IPS DF 6.9 (cell line): ENCODE results near the gene MAPK10.
"Not testable (repeated sequence)": the region's sequence is repeated elsewhere in the genome, so short reads cannot be mapped to it uniquely, and the experiment has no call there.

Experiments used
- DNase-seq: peaks from one replicate; pipeline ENCODE4 v3.0.0-alpha.2; 2013; ENCODE audit warnings: low read depth, low spot score
- H3K27ac ChIP-seq: one replicate; pipeline ENCODE4 v1.5.1; 2013; ENCODE audit warnings: low read length, control low read depth
- H3K27me3 ChIP-seq: 2 replicates; pipeline ENCODE4 v1.6.1; 2013; ENCODE audit warnings: mild to moderate bottlenecking, low read length; ENCODE audit not compliant: control insufficient read depth, insufficient read depth
- H3K36me3 ChIP-seq: 2 replicates; pipeline ENCODE4 v1.6.1; 2013; ENCODE audit warnings: low read length; ENCODE audit not compliant: control insufficient read depth, insufficient read depth
- H3K4me1 ChIP-seq: 2 replicates; pipeline ENCODE4 v1.6.1; 2013; ENCODE audit warnings: low read length; ENCODE audit not compliant: control insufficient read depth, insufficient read depth
- H3K4me3 ChIP-seq: 2 replicates; pipeline ENCODE4 v1.5.1; 2013; ENCODE audit warnings: mild to moderate bottlenecking, low read length
- H3K9me3 ChIP-seq: 2 replicates; pipeline ENCODE4 v1.6.1; 2013; ENCODE audit warnings: low read length, inconsistent platforms; ENCODE audit not compliant: control insufficient read depth, insufficient read depth
- WGBS: extraction: QIAGEN DNeasy Blood & Tissue Kit; methylation state at CpG from one replicate; pipeline ENCODE4 v1.1.7; 2013; ENCODE audit warnings: mixed read lengths, missing lambda C conversion rate; ENCODE audit not compliant: insufficient read length, insufficient coverage; 5-methylcytosine and 5-hydroxymethylcytosine counted together

MAPK10 gene

DNA sequence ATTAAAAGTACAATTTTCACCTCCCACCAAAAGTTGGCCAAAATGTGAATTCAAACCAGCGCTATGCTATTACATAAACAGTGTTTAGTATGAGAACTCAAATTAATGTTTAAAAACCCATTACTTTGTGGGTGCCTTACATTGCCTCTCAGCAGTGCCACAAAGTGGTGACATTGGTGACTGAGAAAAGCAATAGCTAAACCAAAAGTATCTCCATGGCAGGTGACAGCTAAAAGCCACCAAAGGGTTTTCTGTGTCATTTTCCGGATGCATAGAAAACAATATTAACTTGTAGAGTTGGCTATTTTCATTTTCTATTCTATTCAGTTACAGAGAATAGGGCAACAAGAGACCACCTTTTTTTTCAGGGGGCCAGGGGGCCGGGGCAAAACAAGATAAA is 261.2 kb downstream of the MAPK10 start:
- H3K4me3 ChIP-seq = no peak overlapping the region
- H3K27ac ChIP-seq = no peak overlapping the region
- no CpG with 5 or more reads among the region's 3 CpGs for WGBS
- no peaks in the 10 kb centered on the region for H3K27me3 ChIP-seq
- H3K4me1 ChIP-seq = peaks cover 2% of the 10 kb centered on the region; the same call in 1 of the 2 replicates
- no peaks in the 10 kb centered on the region for H3K36me3 ChIP-seq
- no peak for DNase-seq
- H3K9me3 ChIP-seq = no peaks in the 10 kb centered on the region

DNA sequence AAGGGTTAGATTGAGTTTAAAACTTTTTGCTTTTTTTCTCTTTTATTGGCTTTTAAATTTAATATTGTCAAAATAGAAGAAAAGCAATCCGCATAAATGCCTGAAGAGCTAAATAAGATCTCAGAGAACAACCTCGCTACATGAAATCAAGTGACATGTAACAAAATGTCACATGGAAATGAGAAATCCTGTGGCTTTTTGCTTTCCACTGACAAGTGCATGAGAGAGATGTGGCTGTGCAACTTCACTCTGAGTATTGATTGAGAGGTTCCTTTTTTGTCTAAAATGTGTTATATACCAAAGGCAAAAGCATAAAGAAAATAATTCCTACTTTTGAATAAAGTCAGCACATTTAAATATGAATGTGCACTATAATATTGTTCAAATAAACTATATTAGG is 263.5 kb downstream of the MAPK10 start:
- Histone ChIP-seq H3K27me3 (no peaks in the 10 kb centered on the region), H3K36me3 (no peaks in the 10 kb centered on the region), H3K9me3 (no peaks in the 10 kb centered on the region), H3K4me3 (no peak overlapping the region), H3K27ac (no peak overlapping the region), H3K4me1 (peaks cover 2% of the 10 kb centered on the region; the same call in 1 of the 2 replicates)
- DNase-seq = no peak
- no CpG with 5 or more reads among the region's 2 CpGs for WGBS

DNA sequence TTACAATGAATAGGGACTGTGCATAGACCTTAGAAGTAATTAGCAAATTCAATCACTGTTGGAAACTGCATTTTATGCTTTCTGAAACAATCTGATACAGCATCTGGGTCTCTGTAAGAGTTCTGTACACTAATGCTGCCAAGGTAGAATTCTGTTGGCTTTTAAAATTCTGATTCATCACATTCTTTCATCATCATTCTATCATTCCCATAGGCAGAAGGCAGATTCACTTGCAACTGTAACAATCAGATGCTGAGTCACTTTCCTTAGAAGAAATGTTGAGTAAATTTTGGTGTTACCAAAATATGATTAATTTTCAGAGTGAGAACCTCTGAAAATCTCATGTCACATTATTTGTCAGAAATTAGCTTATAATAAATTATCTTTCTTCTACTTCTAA is 267.2 kb downstream of the MAPK10 start:
- DNase-seq = no peak
- no peaks in the 10 kb centered on the region for H3K27me3 ChIP-seq
- no peak overlapping the region for H3K27ac ChIP-seq
- H3K36me3 ChIP-seq = no peaks in the 10 kb centered on the region
- peaks cover 1% of the 10 kb centered on the region; the same call in 1 of the 2 replicates for H3K4me1 ChIP-seq
- H3K4me3 ChIP-seq = no peak overlapping the region
- no peaks in the 10 kb centered on the region for H3K9me3 ChIP-seq

DNA sequence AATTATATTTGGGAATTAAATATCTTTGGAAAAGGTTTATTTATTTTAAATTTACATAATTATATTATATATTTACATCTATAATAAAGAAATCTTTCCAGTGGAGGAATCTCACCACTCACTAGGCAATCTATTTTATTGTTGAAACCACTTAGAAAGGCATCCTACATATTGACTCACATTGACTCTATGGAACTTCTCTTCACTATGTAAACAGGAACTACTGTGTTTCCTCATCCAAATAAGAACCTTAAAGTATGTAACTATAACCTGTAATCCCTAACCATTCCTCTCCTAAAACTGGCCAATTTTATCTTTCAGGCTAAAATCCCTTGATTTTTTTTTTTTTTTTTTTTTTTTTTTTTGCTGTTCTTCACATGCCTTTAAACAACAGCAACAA is 268.7 kb downstream of the MAPK10 start:
- Histone ChIP-seq H3K36me3 (no peaks in the 10 kb centered on the region), H3K4me3 (no peak overlapping the region), H3K27ac (no peak overlapping the region), H3K9me3 (no peaks in the 10 kb centered on the region), H3K27me3 (no peaks in the 10 kb centered on the region), H3K4me1 (peaks cover 1% of the 10 kb centered on the region; the same call in 1 of the 2 replicates)
- DNase-seq = no peak

DNA sequence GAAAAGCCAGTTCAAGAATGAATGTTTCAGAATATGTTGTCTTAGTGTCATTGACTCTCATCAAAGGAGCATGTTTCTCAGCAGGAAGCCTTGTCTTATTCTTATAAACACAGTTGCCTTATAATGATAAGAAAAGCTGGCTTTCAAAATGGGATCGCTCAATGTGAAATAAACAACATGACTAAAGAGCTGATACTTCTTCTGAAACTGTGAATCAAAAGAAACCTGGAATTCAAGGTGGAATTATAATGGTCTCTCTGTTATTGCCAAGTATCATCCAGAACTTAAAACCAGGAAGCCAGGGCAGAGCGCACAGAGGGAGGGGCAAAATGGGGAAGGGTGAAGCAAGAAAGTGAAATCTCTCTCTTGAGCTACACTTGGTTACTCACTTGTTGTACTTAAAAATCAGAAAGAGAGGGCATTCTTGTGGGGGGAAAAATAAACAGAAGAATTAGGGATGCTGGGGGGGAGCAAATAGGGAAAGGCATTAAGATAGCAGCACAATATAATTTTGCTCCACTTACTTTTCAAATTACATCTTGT is 270.0 kb downstream of the MAPK10 start:
- Histone ChIP-seq H3K4me1 (peaks cover 1% of the 10 kb centered on the region; the same call in 1 of the 2 replicates), H3K27ac (no peak overlapping the region), H3K4me3 (no peak overlapping the region), H3K27me3 (no peaks in the 10 kb centered on the region), H3K9me3 (no peaks in the 10 kb centered on the region), H3K36me3 (no peaks in the 10 kb centered on the region)
- DNase-seq = no peak
- no CpG with 5 or more reads among the region's 2 CpGs for WGBS

DNA sequence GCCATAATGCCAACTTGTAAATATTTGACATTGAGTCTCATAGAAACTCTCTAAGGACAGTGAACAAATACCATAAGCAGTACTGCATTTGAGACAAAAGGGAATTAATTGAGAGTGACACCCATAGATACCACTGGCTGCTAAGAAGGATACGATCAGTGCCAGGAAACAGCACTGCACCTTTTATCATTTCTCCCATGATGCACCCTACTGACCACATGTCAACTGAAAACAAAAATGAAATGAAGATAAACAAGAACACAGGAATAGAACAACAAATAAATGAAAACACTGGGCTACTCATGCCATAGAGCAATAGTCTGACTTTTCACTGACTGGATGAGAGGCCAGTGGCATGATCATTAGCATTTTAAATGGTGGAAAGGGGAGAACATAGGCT is 270.8 kb downstream of the MAPK10 start:
- no peaks in the 10 kb centered on the region for H3K27me3 ChIP-seq
- no peak for DNase-seq
- H3K27ac ChIP-seq = no peak overlapping the region
- H3K9me3 ChIP-seq = no peaks in the 10 kb centered on the region
- no peaks in the 10 kb centered on the region for H3K36me3 ChIP-seq
- H3K4me3 ChIP-seq = no peak overlapping the region
- no CpG with 5 or more reads among the region's 1 CpG for WGBS
- H3K4me1 ChIP-seq = peaks cover 1% of the 10 kb centered on the region; the same call in 1 of the 2 replicates

DNA sequence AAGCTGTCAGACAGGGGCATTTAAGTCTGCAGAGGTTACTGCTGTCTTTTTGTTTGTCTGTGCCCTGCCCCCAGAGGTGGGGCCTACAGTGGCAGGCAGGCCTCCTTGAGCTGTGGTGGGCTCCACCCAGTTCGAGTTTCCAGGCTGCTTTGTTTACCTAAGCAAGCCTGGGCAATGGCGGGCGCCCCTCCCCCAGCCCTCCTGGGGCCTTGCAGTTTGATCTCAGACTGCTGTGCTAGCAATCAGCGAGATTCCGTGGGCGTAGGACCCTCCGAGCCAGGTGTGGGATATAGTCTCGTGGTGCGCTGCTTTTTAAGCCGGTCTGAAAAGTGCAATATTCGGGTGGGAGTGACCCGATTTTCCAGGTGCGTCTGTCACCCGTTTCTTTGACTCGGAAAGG is 284.1 kb downstream of the MAPK10 start:
- WGBS = no CpG with 5 or more reads among the region's 15 CpGs
- DNase-seq, H3K27me3 ChIP-seq, H3K36me3 ChIP-seq, H3K4me1 ChIP-seq, H3K4me3 ChIP-seq, H3K27ac ChIP-seq, H3K9me3 ChIP-seq: not testable (repeated sequence)

DNA sequence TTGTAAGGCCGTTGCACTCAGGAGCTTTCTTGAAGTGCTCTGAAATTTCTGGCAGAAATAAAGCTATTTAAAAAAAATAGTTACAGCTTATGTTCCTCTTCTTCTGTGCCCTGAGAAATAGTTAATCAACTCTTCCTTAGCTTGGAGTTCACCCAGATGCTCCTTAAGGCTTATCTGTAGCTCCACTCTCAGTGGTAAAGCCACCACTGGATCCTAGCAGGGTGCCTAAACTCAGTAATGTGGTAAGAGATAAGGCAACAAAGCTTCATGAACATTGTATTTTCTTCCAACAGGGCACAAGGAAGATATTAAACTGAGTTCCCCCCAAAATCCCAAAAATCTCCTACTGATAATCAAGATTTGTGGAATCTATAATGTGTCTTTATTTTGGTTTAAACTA is 299.5 kb downstream of the MAPK10 start:
- WGBS = no CpG with 5 or more reads among the region's 1 CpG
- DNase-seq = no peak
- H3K36me3 ChIP-seq = no peaks in the 10 kb centered on the region
- no peaks in the 10 kb centered on the region for H3K9me3 ChIP-seq
- H3K27me3 ChIP-seq = no peaks in the 10 kb centered on the region
- H3K4me1 ChIP-seq = no peaks in the 10 kb centered on the region
- no peak overlapping the region for H3K4me3 ChIP-seq
- no peak overlapping the region for H3K27ac ChIP-seq

DNA sequence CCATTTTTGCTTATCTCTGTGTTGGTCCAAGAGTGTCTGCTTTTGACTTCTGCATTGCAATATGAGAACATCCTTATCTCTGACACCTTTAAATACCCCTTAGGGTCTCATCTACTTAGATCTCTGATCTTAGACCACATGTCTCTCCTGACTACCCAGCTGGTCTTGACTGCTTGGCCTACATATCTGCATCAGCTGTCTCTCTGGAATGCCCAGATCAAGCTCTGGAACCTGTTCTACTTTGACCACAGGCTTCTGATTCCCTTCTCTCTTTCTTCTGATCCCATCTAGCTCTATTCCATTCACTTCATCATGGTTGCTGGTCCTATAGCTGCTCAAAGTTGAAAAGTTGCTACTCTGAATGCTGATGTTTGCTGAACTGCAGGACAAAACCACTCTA is 301.2 kb downstream of the MAPK10 start:
- no peaks in the 10 kb centered on the region for H3K27me3 ChIP-seq
- no peaks in the 10 kb centered on the region for H3K36me3 ChIP-seq
- no peaks in the 10 kb centered on the region for H3K9me3 ChIP-seq
- H3K4me3 ChIP-seq = no peak overlapping the region
- no peak for DNase-seq
- H3K4me1 ChIP-seq = no peaks in the 10 kb centered on the region
- H3K27ac ChIP-seq = no peak overlapping the region

DNA sequence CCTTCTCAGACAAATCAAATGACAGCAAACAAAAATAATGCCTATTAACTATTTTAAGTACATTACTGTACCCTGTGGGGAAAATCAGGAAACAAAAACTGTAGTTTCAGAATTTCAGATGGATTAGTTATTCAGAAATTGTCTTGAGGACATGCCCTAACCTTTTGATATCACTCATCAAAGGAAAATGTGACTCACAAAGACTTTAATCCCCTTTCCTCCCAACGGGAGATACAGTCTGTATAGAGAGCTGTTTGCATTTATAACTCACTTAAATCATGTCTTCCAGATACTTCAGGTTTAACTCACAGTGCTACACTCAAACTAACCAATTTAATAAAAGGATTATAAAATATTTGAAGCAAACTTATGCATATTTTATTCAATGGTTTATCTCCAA is 304.0 kb downstream of the MAPK10 start:
- no peak overlapping the region for H3K27ac ChIP-seq
- H3K36me3 ChIP-seq = no peaks in the 10 kb centered on the region
- H3K9me3 ChIP-seq = no peaks in the 10 kb centered on the region
- DNase-seq = no peak
- no peaks in the 10 kb centered on the region for H3K4me1 ChIP-seq
- WGBS = no CpG with 5 or more reads among the region's 1 CpG
- no peak overlapping the region for H3K4me3 ChIP-seq
- H3K27me3 ChIP-seq = no peaks in the 10 kb centered on the region

DNA sequence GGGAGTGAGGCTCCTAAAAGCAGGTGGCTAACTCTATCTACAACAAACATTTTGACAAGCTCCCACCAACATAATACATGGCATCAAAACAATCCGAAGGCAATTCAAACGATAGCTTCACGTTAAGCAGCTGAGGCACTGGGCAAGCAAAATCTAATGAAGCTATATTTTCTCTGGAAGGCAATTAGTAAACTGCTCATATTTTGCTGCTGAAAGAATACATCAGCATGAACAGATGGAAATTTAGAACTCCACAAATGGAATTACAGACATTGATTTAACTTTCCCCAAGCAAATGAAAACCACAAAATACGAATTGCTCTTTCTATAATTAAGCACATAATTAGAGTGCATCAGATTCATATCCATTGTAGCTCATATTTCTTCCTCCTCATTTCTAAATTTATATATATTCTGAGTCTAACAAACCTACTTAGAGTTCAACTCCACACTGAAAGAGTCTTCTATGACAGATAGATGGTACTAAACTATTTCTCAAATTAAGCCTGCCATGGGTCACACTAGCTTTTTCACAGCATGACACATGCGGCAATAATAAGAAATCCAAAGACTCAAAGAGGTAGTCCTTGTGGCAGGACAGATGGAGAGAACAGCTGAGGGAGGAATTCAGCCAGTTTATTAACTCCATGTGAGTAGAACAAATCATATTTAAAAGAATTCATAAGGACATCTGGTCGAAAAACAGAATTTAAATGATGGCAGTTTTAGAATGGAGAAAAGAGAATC is 305.4 kb downstream of the MAPK10 start:
- Histone ChIP-seq H3K27me3 (no peaks in the 10 kb centered on the region), H3K27ac (no peak overlapping the region), H3K9me3 (no peaks in the 10 kb centered on the region), H3K4me3 (no peak overlapping the region), H3K4me1 (no peaks in the 10 kb centered on the region), H3K36me3 (no peaks in the 10 kb centered on the region)
- no peak for DNase-seq
- no CpG with 5 or more reads among the region's 6 CpGs for WGBS
